K562 (cell line): Measurements from ENCODE around the gene GCH1. TPM values are rescaled to one million over a fixed set of nuclear protein-coding genes. Genes with fewer than 3 reads are reported as not detected.

ENCODE experiments used
- BHLHE40 ChIP-seq: IDR thresholded peaks from 2 replicates; pipeline ENCODE4 v1.6.1; 2011; ENCODE audit warnings: low read length, improper control_type of control experiment
- CREM ChIP-seq: IDR thresholded peaks from 2 replicates; pipeline ENCODE4 v1.6.1; 2014; ENCODE audit warnings: antibody characterized with exemption, low read depth
- GABPB1 ChIP-seq: sonication (generic); formaldehyde crosslinking; IDR thresholded peaks from 2 replicates; pipeline ENCODE4 v1.8.0; 2022; ENCODE audit warnings: mild to moderate bottlenecking, missing genetic modification reagents
- GATAD2B ChIP-seq: fragments of 450-650 bp; IDR thresholded peaks from 2 replicates; pipeline ENCODE4 v1.6.1; 2017; ENCODE audit warnings: mild to moderate bottlenecking, borderline replicate concordance
- GTF2A2 ChIP-seq: IDR thresholded peaks from 2 replicates; pipeline ENCODE4 v1.6.1; 2016; ENCODE audit warnings: mild to moderate bottlenecking, missing genetic modification characterization, missing compliant biosample characterization
- HDAC6 ChIP-seq: IDR thresholded peaks from 2 replicates; pipeline ENCODE4 v1.6.1; 2012; ENCODE audit warnings: low read depth, mild to moderate bottlenecking, control low read depth, inconsistent platforms, low read length, moderate library complexity
- KDM2B ChIP-seq: fragments of 250-450 bp; sonication (Bioruptor Pico); IDR thresholded peaks from 2 replicates; pipeline ENCODE4 v1.8.0; 2021; ENCODE audit warnings: mild to moderate bottlenecking, moderate library complexity
- L3MBTL2 ChIP-seq: fragments of 450-650 bp; IDR thresholded peaks from 2 replicates; pipeline ENCODE4 v1.6.1; 2016; ENCODE audit warnings: mild to moderate bottlenecking, moderate library complexity
- MCM3 ChIP-seq: fragments of 450-650 bp; IDR thresholded peaks from 2 replicates; pipeline ENCODE4 v1.6.1; 2016
- NFE2L1 ChIP-seq: fragments of 450-650 bp; IDR thresholded peaks from 2 replicates; pipeline ENCODE4 v1.6.1; 2016; ENCODE audit warnings: missing genetic modification characterization, low read depth, mild to moderate bottlenecking, missing compliant biosample characterization, moderate library complexity, borderline replicate concordance
- NR2C2 ChIP-seq, 2 experiments: fragments of 200-800 bp in 1 of 2; sonication (Bioruptor generic) in 1 of 2; sonication (generic) in 1 of 2; formaldehyde crosslinking in 1 of 2; IDR thresholded peaks; 2 replicates each; pipeline versions ENCODE4 v1.6.1 to v1.8.0; 2016 to 2022; ENCODE audit warnings: mild to moderate bottlenecking in 1 of 2, missing compliant biosample characterization in 1 of 2, missing genetic modification characterization in 1 of 2, missing genetic modification reagents in 1 of 2
- PCBP1 ChIP-seq: fragments of 200-400 bp; formaldehyde crosslinking; IDR thresholded peaks from 2 replicates; pipeline ENCODE4 v1.6.1; 2018; ENCODE audit warnings: mild to moderate bottlenecking, low read depth, low read length; ENCODE audit not compliant: poor library complexity, severe bottlenecking
- POLR2AphosphoS5 ChIP-seq: IDR thresholded peaks from 2 replicates; pipeline ENCODE4 v1.6.1; 2011; ENCODE audit warnings: mild to moderate bottlenecking, low read depth, low read length, moderate library complexity; ENCODE audit not compliant: control insufficient read depth, insufficient read depth
- POLR2B ChIP-seq: fragments of 450-650 bp; IDR thresholded peaks from 2 replicates; pipeline ENCODE4 v1.6.1; 2018; ENCODE audit warnings: low read depth; ENCODE audit not compliant: partially characterized antibody
- POLR2G ChIP-seq: fragments of 200-400 bp; formaldehyde crosslinking; IDR thresholded peaks from 2 replicates; pipeline ENCODE4 v1.6.1; 2017; ENCODE audit warnings: low read depth, mild to moderate bottlenecking, antibody characterized with exemption, low read length, moderate library complexity
- PRPF4 ChIP-seq: fragments of 200-400 bp; formaldehyde crosslinking; IDR thresholded peaks from one replicate; pipeline ENCODE4 v1.6.1; 2017; ENCODE audit warnings: low read length, low read depth, mild to moderate bottlenecking; ENCODE audit not compliant: insufficient read depth, poor library complexity, severe bottlenecking
- RCOR1 ChIP-seq, 2 experiments: IDR thresholded peaks; 2 replicates each; pipeline ENCODE4 v1.6.1; 2012; ENCODE audit warnings: low read depth in 2 of 2, low read length in 2 of 2, borderline replicate concordance in 1 of 2, improper control_type of control experiment in 1 of 2
- SMAD2 ChIP-seq: fragments of 150-350 bp; IDR thresholded peaks from 2 replicates; pipeline ENCODE4 v1.6.1; 2014; ENCODE audit warnings: low read depth, mild to moderate bottlenecking, low read length
- SMAD4 ChIP-seq: fragments of 250-450 bp; sonication (Bioruptor Pico); conservative IDR thresholded peaks from 2 replicates; pipeline ENCODE4 v1.8.0; 2021; ENCODE audit warnings: inconsistent platforms, mild to moderate bottlenecking, moderate library complexity
- SP1 ChIP-seq: sonication (generic); formaldehyde crosslinking; IDR thresholded peaks from 2 replicates; pipeline ENCODE4 v1.8.1; 2022; ENCODE audit warnings: mild to moderate bottlenecking, missing genetic modification reagents
- SPI1 ChIP-seq: IDR thresholded peaks from 2 replicates; pipeline ENCODE4 v1.6.1; 2011; ENCODE audit warnings: low read depth, low read length, control low read depth, borderline replicate concordance
- SRSF3 ChIP-seq: fragments of 200-400 bp; formaldehyde crosslinking; IDR thresholded peaks from 2 replicates; pipeline ENCODE4 v1.6.1; 2016; ENCODE audit warnings: mild to moderate bottlenecking, low read length, moderate library complexity; ENCODE audit not compliant: insufficient read depth
- TAF7 ChIP-seq: fragments of 450-650 bp; IDR thresholded peaks from 2 replicates; pipeline ENCODE4 v1.6.1; 2016; ENCODE audit warnings: missing genetic modification characterization, missing compliant biosample characterization
- YY1 ChIP-seq, 3 experiments: IDR thresholded peaks; 2 replicates each; pipeline ENCODE4 v1.6.1; 2011; ENCODE audit warnings: low read length in 2 of 3, mild to moderate bottlenecking in 2 of 3, moderate library complexity in 2 of 3, borderline replicate concordance in 1 of 3, control low read depth in 1 of 3, low read depth in 1 of 3; ENCODE audit not compliant: insufficient read depth in 3 of 3, insufficient replicate concordance in 2 of 3, control insufficient read depth in 1 of 3, insufficient read length in 1 of 3; ENCODE audit errors: extremely low read depth in 1 of 3
- ZNF23 ChIP-seq: fragments of 250-450 bp; sonication (Bioruptor Pico); IDR thresholded peaks from 2 replicates; pipeline ENCODE4 v1.4.0; 2020; ENCODE audit warnings: mild to moderate bottlenecking
- ZNF232 ChIP-seq: sonication (generic); formaldehyde crosslinking; IDR thresholded peaks from 2 replicates; pipeline ENCODE4 v1.8.0; 2022; ENCODE audit warnings: mild to moderate bottlenecking, missing genetic modification reagents
- ZNF354B ChIP-seq: fragments of 250-450 bp; sonication (Bioruptor Pico); IDR thresholded peaks from 2 replicates; pipeline ENCODE4 v1.4.0; 2020
- ZNF384 ChIP-seq: IDR thresholded peaks from 2 replicates; pipeline ENCODE4 v1.6.1; 2012; ENCODE audit warnings: low read depth, low read length, improper control_type of control experiment
- ZNF717 ChIP-seq: fragments of 250-450 bp; sonication (Bioruptor Pico); IDR thresholded peaks from 2 replicates; pipeline ENCODE4 v1.5.0; 2021
- ZZZ3 ChIP-seq: fragments of 450-650 bp; IDR thresholded peaks from 2 replicates; pipeline ENCODE4 v1.6.1; 2016; ENCODE audit warnings: antibody characterized with exemption, mild to moderate bottlenecking, moderate library complexity
- polyA plus RNA-seq, 8 experiments: library from polyadenylated mRNA; depleted of rRNA in 4 of 8; stranded (reverse) in 5 of 8; unstranded in 3 of 8; fragments of >200 nt; fragmentation: Nextera tagmentation in 2 of 8; fragmentation: Illumina TruSeq in 1 of 8; extraction: Ambion mirVana in 2 of 8; extraction: Trizol in 1 of 8; gene quantifications; 2 replicates each; pipeline versions ENCODE4 v1.2.1 to v1.2.3, GENCODE V29; 2011 to 2014; ENCODE audit warnings: inconsistent platforms in 1 of 8, missing spikeins in 1 of 8
- total RNA-seq, 7 experiments: library from RNA; depleted of rRNA in 6 of 7; stranded (reverse); fragments of >200 nt in 6 of 7; fragmentation: Illumina TruSeq in 2 of 7; extraction: Trizol in 2 of 7; gene quantifications; 2 replicates each; pipeline versions ENCODE4 v1.2.1 to v1.2.3, GENCODE V29; 2011 to 2021; ENCODE audit warnings: low replicate concordance in 1 of 7

The GCH1 gene
- total and polyA plus RNA-seq, 9 of the 15 experiments (the other 6 are each of a cell fraction or from before 2014, with no cell fraction given) = 3.9 to 13.1 (median 6.5) TPM

DNA sequence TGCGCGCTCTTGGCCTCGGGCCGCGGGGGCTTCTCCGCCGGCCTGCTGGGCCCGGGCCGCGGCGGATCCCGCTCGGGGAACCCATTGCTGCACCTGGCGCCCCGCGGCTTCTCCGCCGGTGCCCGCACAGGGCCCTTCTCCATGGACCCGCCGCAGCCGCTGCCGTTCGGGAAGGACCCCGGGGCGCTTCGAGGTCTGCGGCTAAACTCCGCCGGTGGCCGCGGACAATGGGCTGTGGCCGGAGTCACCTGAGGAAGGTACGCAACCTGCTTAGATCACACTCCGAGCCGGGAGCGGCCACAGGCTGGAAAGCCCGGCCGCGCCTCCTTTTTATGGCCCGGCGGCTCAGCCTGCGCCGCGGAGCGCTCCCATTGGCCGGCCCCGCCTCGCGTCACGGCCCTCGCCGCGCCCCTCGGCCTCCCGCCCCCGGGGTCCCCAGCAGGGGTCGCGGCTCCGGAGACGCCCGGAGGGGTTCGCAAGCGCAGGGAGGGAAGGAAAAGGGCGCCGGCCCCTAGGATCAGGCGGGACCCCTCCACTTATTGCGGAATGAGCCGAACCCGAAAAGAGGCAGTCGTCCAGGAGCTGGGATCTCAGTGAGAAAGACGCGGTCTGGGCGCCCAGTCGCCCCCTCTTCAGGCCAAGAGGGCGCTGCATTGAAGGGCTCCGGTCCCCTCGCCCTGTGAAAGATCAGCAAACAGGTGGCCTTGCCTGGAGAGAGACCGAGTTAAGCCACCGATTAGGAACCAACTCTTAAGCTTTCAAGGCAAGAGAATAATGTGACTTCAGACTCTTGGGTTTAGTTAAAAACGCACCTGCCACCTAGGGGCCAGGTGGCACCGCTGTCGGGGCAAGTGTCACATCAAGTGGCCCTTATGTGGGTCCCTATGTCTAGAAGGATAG is at the start of gene GCH1 (continued):
- TF ChIP-seq ZNF354B (CRISPR knock-in tag) (no peak), GATAD2B (peak; percentile 24; the same call in 1 of the 2 replicates), L3MBTL2 (peak; percentile 55; the same call in 1 of the 2 replicates), PRPF4 (peak; percentile 2), ZNF717 (CRISPR knock-in tag) (no peak), HDAC6 (no peak), POLR2AphosphoS5 (peak; percentile 43; the same call in 1 of the 2 replicates), NR2C2 (CRISPR knock-in tag; IDR thresholded peaks at IDR 0.05) (0 out of 2 replicates have a peak, but pooled peaks have one; percentile 36), NR2C2 (tag; IDR thresholded peaks at IDR 0.05) (peak; percentile 91), YY1 (IDR thresholded peaks at IDR 0.05; ENCODE audit: borderline replicate concordance in 1 of 3, control insufficient read depth in 1 of 3, extremely low read depth in 1 of 3, insufficient read depth in 3 of 3, insufficient read length in 1 of 3, insufficient replicate concordance in 2 of 3, low read depth in 1 of 3, low read length in 2 of 3) (peak in 2 of 3 experiments; percentile 36 to 68), POLR2B (peak; percentile 44), POLR2G (peak; percentile 96), CREM (peak; percentile 43; the same call in 1 of the 2 replicates), ZNF232 (CRISPR knock-in tag) (no peak), BHLHE40 (no peak), SMAD2 (no peak), TAF7 (0 out of 2 replicates have a peak, but pooled peaks have one; percentile 14), RCOR1 (IDR thresholded peaks at IDR 0.05; ENCODE audit: borderline replicate concordance in 1 of 2, low read depth in 2 of 2, low read length in 2 of 2) (no peak), ZNF23 (CRISPR knock-in tag) (no peak), MCM3 (no peak), NFE2L1 (tag) (no peak), GTF2A2 (0 out of 2 replicates have a peak, but pooled peaks have one; percentile 55), SPI1 (no peak), ZZZ3 (no peak), PCBP1 (peak; percentile 5), KDM2B (CRISPR knock-in tag) (peak; percentile 90; the same call in 1 of the 2 replicates), ZNF384 (no peak), SMAD4 (CRISPR knock-in tag) (0 out of 2 replicates have a peak, but pooled peaks have one; percentile 27), GABPB1 (no peak), SRSF3 (no peak), SP1 (CRISPR knock-in tag) (peak; percentile 35; the same call in 1 of the 2 replicates)
